ENCODE data around the gene VTI1B.
"Not testable (repeated sequence)": the region's sequence is repeated elsewhere in the genome, so short reads cannot be mapped to it uniquely, and the experiment has no call there.

Gene VTI1B

DNA sequence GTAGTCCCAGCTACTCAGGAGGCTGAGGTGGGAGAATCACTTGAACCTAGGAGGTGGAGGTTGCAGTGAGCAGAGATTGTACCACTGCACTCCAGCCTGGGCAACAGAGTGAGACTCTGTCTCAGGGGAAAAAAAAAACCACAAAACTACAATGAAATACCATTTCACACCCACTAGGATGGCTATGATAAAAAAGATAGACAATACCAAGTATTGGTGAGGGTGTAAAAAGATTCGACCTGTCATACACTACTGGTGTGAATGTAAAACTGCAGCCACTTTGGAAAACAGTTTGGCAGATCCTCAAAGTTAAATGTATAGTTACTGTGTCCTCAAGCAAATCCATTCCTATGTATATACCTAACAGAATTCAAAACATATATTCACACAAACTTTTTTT is 48.3 kb downstream of the VTI1B start:
- DNase-seq, result peak in 1 of 5 experiments; percentile 71

DNA sequence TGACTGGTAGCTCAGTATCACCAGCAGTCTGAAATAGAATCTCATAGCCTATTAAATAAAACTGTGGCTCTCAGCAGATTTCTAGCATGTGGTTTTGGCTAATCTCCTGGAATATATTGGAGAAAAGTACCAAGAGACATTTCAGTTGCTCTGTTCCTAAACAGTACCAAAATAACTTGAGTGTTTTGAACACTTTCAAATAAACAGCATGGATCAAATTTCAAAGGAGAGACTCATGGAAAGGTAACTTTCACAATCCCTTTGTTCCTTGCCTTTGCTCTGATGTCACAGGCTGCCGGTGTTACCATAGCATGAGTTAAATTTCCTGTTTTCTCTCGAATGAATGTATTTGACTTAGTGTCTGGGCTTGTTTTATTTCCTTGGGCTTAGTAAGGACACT is 51.3 kb downstream of the VTI1B start:
- DNase-seq, result no peak

DNA sequence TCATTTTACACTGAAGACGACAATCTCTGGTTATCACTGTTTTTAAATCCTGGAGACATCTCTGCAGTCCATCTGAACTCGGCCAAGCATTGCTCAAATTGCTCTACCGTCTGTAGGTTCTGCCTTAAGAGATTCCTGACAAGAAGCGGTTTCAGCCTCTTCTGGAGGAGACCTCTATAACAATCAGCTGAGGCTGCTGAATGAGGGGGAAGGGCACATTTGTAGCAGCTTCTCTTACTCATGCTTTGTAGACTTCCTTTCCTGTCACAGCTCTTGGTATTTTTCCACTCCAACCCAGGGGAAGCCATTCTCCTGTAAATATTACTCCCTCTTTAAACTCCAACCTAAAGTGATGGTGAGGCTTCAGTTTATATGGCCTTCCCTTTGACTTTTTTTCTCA is 51.8 kb downstream of the VTI1B start:
- DNase-seq, result peak in 1 of 5 experiments; percentile 61

DNA sequence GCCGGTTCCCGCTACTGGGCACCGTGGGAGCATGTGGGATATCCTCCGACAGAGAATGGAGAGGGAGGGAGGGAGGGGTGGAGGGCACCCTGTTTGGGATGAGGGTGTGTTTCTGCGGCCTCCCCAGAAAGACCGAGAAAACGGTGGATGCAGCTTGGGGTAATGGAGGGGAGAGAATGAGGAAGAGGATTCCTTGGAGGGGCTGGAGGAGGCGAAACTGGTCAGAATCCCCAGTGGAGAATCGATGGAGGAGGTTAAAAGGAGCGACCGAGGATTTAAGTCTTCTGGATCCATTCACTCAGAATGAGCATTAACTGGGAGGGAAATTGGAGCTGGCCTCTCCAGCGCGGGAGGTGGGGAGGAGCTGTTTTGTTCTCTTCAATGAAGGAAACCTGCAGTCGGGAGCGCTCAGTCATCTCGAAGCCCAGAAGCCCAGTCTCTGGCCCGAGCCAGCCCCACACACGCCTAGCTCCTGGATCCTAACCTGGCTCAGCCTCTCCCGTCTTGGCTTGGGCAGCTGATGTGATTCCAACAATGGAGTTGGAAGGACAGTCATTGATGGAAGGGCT is 54.1 kb downstream of the VTI1B start:
- DNase-seq, result no peak

DNA sequence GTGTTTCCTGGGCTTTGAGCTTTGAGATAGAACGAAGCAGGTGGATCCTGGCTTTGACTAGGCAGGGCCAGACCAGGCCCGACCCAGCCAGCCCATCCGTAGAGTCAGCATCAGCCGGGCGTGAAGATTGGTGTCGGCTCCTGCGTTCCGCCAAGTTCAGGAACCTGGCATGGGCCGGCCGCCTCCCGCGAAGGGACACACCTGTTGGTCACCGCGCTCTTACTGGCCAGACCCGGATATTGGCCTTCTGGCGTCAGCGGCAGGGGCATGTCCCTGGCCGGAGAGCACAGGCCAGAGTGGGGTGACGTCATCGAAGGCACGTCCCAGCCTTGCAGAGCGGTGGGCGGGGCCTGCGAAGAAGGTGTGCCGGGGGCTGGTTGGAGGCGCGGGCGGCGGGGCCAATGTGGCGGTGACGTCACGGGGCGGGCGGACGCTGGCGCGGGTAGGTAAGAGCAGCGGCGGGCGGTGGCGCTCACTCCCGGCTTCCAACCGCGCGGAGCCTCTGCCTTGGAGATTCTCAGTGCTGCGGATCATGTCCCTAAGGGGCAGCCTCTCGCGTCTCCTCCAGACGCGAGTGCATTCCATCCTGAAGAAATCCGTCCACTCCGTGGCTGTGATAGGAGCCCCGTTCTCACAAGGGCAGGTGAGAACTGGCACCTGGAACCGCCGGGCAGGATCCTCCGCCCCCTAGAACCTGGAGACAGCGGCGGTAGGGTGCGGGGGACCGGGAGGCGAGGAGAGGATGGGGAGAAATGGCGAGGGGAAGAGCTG is 54.8 kb downstream of the VTI1B start, which contains the start of gene ARG2:
TSS of gene ARG2 (plus strand) at position 475 of the 771 bp plus-strand sequence. CDS start at position 533, 58 bp downstream.
- DNase-seq, result peak; percentile 89 to 98 (median 96)

DNA sequence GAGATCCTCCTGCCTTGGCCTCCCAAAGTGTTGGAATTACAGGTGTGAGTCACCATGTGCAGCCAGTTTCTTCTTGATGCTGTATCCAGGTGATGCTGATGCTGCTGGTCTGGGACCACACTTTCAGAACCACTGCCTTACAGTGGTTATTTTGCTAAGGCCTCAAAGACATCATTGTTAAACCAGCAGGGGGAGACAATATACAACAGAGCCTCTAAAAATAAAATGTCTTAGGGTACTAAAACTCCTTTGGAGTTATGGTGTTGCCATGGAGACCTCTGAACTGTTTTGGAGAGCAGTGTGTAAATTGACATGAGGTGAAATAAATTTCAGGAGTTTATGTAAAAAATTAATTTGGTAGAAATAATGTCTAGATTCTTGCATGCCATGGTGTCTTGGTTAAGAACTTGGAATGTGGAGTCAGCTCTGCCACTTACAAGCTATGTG is 55.8 kb downstream of the VTI1B start:
- peak in 3 of 5 experiments; percentile 7 to 81 (median 53) for DNase-seq

DNA sequence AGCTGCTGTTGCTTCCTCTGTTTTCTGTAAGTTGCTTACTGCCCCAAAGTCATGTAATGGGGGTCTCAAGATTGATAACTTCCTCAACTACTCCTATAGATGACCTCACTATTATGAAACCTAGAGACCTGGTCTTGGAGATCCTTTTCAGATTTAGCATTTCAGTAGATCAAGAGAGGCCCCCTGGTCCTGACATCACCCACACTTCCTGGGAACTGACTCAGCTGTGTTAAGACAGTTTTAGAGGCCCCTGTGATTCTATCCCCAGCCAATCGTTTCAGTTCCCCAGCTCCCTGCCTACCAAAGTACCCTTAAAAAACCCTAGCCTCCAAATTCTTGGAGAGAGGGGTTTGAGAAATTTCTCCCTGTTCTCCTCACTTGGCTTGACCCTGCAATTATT is 63.9 kb downstream of the VTI1B start:
- DNase-seq, result no peak

DNA sequence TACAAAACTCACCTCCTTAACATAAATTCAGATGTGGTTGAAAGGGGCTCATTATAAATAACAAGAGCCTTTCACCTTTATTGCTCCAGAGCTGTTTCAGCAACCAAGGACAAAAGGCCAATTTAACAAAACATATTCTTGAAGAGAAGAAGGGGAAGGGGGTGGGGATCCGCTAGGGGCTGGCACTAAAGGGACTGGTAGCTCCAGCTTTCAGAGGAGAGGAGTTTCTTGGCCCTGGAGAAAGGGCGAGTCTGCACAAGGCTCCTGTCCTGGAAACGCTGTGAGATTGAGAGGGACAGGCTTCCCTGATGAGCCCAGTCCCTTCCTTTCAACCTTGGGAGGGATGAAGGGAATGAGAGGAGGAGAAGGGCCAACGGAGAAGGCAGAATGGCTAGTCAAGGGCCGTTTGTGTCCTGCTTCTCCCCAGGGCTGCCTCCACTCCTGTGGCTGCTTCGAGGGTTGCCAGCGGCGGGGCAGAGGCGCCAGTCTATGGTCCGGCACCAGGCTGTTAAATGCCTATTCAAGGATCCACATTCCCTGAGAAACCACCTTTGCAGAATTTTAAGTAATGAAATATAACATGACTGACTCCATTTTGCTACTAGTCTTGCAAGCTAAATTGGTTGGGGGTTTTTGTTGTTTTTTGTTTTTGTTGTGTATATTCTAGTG is 64.7 kb downstream of the VTI1B start:
- no peak for DNase-seq

DNA sequence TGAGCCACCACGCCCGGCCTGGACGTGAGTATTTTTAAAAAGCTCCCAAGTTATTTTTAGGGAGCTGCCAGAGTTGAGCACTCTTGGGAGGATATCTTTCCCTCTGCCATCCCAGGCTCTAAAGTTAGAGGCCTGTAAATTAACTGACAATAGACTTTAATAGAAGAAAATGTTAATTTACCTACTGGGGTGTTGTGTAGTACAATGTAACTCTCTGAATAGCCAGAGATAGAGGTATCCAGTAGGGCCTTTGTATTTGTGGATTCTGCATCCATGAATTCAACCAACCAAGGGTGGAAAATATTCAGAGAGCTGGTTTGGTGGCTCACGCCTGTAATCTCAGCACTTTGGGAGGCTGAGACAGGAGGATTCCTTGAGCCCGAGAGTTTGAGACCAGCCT is 66.8 kb downstream of the VTI1B start:
- DNase-seq, result no peak

DNA sequence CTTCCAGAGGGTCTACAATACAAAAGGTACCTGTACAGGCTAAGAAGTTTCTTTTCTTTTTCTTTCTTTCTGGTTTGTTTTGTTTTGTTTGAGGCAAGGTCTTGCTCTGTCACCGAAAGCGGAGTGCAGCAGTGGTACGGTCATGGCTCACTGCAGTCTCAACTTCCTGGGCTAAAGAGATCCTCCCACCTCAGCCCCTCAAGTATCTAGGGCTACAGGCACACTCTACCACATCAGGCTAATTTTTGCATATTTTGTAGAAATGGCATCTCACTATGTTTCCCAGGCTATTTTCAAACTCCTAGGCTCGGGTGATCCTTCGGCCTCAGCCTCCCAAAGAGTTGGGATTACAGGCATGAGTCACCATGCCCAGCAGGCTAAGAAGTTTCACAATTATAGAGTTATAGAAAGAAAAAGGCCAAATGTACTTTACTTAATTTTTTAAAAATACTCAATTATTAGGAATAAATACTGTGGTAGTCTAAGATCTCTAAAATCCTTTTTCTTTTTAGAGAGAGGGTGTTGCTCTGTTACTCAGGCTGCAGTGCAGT is 71.4 kb downstream of the VTI1B start:
- DNase-seq, result no peak

DNA sequence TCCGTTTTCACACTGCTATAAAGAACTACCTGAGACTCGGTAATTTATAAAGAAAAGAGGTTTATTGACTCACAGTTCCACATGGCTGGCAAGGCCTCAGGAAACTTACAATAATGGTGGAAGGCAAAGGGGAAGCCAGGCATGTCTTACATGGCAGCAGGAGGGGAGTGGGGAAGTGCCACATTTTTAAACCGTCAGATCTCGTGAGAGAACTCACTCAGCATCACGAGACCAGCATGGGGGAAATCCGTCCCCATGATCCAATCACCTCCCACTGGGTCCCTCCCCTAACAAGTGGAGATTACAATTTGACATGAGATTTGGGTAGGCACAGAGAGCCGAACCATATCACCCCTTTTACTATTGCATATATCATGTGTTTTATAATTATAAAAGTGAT is 72.4 kb downstream of the VTI1B start:
- DNase-seq, result no peak

DNA sequence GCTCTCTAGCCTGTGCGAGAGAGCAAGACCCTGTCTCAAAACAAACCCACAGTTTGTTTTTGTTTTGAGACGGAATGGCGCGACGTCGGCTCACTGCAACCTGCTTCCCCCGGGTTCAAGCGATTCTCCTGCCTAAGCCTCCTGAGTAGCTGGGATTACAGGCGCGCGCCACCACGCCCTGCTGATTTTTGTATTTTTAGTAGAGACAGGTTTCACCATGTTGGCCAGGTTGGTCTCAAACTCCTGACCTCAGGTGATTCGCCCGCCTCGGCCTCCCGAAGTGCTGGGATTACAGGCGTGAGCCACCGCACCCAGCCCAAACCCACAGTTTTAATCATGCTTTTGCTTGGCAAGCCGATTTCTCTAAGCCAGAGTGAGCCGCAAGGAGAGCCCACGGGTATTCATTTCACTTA is 73.9 kb downstream of the VTI1B start:
- not testable (repeated sequence) for DNase-seq

DNA sequence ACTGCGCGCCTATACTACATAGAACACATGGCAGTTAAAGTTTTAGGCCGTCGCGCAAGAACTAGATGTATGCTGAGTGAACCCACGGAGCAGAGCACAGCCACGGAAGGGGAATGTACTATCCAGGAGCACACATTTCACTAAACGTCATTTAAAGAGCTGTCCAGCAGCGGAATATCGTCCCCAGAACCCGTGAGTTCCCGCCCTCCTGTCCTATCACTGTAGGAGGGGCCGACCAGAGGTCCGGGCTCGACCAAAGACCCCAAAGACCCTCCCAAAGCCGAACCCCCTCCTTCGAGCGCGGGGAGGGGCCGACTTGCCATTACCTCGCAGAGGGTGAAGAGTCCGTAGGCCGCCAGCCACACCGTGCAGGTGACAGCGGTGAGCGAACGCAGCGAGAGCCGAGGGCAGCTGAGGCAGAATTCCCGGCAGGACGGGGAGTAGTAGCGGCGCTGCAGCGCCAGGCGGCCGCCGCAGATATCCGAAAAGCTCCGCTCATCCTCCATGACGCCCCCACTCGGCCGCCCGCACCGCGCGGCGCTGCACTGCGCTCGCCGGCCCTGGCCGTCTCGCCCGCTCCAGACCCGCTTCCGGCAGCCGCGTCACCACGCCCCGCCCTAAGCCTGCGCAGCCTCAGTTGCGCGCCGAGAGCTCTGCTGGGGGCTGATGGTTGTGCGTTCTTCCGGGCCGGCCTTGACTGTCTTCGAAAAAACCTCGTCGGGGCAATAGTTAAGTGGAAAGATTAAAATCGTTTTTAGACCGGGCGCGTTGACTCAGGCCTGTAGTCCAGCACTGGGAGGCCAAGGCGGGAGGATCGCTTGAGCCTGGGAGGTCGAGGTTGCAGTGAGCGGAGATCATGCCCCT is 74.5 kb downstream of the VTI1B start, which contains the start of gene PIGH:
TSS of gene PIGH (minus strand) at position 571 of the 864 bp plus-strand sequence. CDS start at position 506, 65 bp downstream.
- peak; percentile 88 to 94 (median 90) for DNase-seq
